HL-60/S4 treated with retinoic acid at 250 ng/mL for 4 days and 3 days (cell line): ENCODE data around the gene CXXC4.

Experiments
- in situ Hi-C: fragments of 300-500 bp; cut with MboI; formaldehyde crosslinking; loops from 2 replicates; pipeline ENCODE4 v1.7.0; 2022; ENCODE audit warnings: low sequenced_read_pairs

The CXXC4 gene

DNA sequence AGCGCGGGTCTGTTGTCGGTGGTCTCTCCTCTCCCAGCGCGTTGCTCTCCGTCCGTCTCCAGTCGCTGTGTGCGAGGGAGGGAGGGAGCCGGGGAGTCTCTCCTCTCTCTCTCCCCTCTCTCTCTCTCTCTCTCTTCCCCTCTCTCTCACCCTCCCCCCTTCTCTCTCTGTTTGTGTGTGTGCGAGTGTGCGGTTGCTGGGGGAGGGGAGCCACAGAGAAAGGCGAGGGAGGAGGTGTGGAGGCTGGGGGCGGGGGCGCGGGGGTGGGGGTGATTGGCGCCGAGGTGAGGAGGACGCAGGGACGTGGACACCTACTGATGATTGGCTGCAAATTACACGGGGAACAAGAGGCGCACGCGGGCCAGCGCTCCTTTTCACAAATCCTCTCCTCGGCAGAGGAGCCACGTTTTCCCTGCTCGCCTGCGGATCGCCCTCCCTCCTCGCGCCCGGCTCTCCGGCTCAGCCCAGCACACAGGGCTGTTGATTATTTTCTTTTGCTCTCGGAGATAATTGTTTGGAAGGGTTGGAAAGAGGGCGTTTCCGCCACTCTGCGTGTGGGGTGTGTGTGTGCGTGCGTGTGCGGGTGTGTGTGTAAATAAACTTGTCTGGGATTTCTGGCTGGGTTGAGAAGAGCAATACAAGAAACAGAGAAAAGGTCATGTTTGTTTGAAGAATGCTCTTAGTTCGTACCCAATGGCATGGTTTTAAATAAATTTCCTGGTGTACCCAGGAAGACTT, at the start of gene CXXC4:
TSS of gene CXXC4 (minus strand) at position 73 of the 738 bp plus-strand sequence. CDS start 3,092 bp downstream, outside the sequence.
- in situ Hi-C loops: no loop called here

DNA sequence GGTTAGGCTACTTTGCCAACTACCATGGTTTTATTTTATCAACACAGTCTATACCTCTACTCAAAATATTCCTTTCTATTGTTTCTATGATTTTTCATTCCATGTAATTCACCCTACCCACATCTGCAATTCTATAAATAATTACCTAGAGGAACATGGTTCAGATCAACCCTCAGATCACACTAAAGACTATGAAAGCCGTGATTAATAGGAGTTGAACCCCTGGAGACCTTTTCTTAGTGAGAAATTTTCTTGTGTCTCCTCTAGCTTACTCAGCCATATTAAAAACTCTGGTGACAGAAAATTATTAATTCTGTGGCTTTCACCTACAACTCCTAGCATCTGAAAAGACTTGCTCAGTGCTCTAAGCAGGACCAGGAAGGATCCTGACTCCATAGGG, 38.5 kb upstream of the CXXC4 start:
- in situ Hi-C loops: no loop called here

- in situ Hi-C loops: no loop called here
Observed at GRCh38 chr4:104532677-104533076, 38.0 kb upstream of the CXXC4 start.

DNA sequence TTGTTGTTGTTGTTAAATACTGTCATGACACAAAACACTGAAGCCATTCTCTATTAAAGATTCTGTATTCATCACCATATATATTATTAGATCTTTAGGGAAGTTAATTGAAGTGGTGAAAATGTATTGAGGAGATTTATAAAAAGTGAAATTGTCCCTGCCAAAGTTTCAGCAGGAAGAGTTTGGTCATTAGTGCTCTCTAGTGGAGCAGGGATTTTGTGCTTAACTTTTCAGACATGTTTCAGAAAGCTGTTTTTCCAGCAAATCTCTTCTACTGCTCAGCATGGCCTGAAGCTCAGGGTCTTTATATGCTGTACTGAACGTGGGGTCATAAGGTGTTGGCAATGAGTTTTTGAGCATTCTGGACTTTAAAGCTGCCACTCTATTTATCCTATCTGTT, 36.7 kb upstream of the CXXC4 start:
- in situ Hi-C loops: no loop called here

DNA sequence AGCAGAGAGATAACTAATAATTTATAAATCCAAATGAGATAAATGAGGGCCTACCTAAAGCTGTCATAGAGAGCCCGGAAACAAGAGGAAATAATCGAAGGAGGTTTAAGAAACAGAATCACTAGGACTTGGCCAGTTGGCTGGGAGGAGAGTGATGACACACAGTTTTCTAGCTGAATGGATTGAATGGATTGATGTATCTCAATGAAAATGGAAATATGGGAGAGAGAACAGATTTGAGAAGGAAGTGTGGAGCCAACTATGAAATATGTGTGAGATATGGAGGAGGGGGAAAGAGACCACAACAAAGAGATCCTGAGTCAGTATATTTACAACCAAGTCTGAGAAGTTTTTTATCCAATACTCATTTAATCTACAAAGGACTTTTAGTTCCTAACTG, 35.7 kb upstream of the CXXC4 start:
- in situ Hi-C loops: no loop called here

DNA sequence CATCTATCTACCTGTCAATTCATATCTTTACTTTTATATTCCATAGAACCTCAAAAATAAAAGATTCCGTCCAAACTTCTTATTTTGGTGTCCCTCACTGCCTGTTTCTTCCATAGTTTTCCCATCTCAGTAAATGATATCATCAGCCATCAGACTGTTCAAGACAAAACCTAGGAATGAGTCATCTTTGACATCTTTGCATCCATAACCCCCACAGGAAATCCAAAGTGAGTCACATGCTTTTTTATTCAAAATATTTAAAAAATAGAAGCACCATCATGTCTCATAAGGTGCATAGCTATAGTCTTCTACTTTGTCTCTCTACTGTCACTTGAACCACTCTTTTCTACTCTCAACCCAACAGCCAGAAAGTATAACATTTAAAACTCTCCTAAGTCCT, 29.9 kb upstream of the CXXC4 start:
- in situ Hi-C loops: no loop called here

GRCh38 chr4:104524026-104524425, 29.3 kb upstream of the CXXC4 start:
- in situ Hi-C loops: no loop called here

DNA sequence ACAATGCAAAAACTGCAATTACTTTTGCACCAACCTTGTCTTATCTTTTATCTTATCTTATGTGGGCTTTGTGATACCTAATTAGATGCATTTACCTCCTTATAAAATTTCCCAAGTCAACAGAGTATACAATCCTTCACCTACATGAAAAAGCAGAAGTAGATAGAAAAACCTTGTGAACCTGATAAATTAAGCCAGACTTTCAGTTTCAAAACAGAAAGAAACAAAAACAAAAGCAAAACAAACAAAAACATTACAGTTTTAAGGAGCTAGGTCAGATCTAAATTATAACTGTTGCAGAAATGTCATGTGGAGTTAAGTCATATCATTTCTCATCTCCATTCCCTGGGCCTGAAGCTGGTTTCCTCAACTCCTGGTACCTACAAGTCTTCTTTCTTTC, 24.9 kb upstream of the CXXC4 start:
- in situ Hi-C loops: no loop called here

DNA sequence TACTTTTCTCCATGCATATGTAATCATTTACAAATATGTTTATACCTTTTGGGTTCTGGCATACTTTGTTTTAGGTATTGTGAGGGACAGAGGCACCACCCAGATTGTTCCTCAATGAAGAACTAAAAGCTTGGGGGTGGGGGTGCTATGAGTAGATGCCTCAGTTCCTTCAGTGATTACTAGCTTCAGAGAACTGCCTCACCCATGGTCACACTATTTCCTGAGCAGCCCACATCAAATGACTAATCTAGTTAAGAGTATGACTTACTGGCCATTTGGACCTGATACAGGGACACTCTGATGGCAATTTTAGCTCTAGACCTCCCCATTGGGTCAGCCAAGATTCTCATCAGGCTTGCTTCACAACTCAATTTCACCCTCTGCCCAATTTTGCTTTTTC, 22.2 kb upstream of the CXXC4 start:
- in situ Hi-C loops: no loop called here

DNA sequence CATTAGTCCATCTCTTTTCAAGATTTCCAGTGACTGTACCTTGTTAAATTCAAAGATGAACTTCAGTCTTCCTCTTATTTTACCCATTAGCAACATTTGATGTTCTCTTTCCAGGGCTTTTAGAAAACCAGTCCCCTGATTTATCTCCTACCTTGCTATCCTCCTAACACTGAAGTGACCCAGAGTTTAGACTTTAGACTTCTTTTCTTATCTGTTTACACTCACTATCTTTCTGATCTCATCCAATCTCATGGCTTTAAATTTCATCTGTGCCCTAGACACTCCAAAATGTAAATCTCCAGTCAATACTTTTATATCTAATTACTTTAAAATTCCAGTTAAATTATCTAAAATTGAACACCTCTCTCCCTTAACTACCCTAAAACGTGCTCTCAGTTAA, 13.5 kb upstream of the CXXC4 start:
- in situ Hi-C loops: no loop called here

- in situ Hi-C loops: no loop called here
Observed at GRCh38 chr4:104507112-104507511, 12.4 kb upstream of the CXXC4 start.

GRCh38 chr4:104504536-104504935, 9.8 kb upstream of the CXXC4 start:
- in situ Hi-C loops: no loop called here

- in situ Hi-C loops: no loop called here
Observed at GRCh38 chr4:104502471-104502870, 7.8 kb upstream of the CXXC4 start.

GRCh38 chr4:104501290-104501689, 6.6 kb upstream of the CXXC4 start:
- in situ Hi-C loops: no loop called here

DNA sequence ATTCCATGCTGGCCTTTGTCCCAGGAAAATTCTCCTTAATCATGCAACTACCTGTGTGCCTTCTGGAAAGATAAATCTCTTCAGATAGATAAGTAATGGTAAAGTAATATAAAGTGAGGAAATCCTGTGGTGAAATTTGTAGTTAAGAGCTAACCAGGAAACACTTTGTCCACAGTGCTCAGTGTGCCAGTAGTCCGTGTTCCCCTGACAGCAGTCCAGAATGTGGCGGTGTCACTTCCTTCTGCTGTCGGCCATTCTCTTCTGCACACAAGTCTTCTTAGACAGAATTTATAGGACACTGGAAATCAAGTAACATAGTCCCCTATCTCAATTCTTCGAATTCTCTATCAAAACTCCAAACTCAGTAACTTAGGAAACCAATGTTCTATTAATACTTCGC, 5.7 kb upstream of the CXXC4 start:
- in situ Hi-C loops: no loop called here

GRCh38 chr4:104494185-104494584, 509 bp downstream of the CXXC4 start:
- in situ Hi-C loops: no loop called here

GRCh38 chr4:104493081-104493831, 1.4 kb downstream of the CXXC4 start:
- in situ Hi-C loops: no loop called here

GRCh38 chr4:104492183-104492771, 2.4 kb downstream of the CXXC4 start:
- in situ Hi-C loops: no loop called here

GRCh38 chr4:104491481-104492182, 3.1 kb downstream of the CXXC4 start:
- in situ Hi-C loops: no loop called here

DNA sequence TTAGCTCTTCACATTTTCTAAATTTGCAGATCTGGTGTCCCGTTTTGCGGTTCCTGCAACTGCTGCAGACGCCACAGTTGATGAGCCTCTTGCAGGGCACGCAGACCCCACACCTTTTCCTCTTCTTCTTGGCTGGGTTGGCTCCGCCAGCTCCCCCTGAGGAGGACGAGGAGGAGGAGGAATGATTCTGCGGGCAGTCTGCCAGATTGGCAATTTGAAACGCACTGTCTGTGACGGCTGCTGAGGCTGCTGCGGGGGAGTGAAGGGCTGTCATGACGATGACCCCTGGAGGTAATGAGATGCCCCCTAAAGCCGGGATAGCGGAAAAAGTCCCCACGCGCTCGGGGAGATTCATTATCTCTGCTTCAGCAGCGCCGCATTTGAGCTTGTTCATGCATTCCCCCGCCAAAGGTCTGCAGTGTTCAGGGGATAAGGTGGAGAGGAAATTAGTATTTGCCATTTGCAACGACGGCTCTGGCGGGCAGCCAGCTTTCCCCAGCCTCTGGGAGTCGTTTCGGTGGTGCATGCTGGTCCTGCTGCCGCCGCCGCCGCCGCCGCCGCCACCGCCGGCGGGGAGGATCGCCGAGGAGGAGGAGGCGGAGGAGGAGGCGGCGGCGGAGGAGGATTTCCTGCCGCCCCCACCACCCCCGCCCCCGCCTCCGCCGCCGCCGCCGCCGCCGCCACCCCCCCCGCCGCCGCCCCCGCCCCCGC, 3.8 kb downstream of the CXXC4 start:
- in situ Hi-C loops: no loop called here
